ENCODE measurements around the gene PRR29.

GRCh38 chr17:64008830-64009229 is 10.7 kb downstream of the PRR29 start:
- TF ChIP-seq CTCF (IDR thresholded peaks at IDR 0.05), result no peak
- no peak for TF ChIP-seq POLR2A (IDR thresholded peaks at IDR 0.05)

All from esophagus squamous epithelium (tissue), 4 donors.